ENCODE results near the gene ZNF385A.
"Not testable (repeated sequence)": the region's sequence is repeated elsewhere in the genome, so short reads cannot be mapped to it uniquely, and the experiment has no call there.

The ZNF385A gene

DNA sequence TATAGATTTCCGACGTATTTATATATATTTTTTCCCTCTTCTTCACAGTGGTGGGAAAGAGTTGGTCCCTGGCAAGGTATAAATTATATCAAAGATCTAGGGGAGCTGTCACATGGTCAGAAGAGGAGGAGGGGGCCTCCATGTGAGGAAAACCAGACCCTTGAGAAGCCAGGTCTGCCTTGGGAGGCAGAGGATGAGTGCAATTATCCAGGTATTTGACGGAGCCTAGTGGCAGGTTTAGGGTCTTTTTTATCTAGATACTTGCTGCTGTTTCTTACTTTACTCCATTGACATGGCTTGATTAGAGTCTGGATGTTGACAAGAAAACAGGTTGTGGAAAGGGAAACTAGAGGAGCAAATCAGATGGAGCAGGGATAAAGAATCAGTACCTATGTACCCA lies 54.1 kb downstream of the ZNF385A start:
- no peak for DNase-seq (ENCODE audit: extremely low read depth in 1 of 2, low read depth in 1 of 2)

DNA sequence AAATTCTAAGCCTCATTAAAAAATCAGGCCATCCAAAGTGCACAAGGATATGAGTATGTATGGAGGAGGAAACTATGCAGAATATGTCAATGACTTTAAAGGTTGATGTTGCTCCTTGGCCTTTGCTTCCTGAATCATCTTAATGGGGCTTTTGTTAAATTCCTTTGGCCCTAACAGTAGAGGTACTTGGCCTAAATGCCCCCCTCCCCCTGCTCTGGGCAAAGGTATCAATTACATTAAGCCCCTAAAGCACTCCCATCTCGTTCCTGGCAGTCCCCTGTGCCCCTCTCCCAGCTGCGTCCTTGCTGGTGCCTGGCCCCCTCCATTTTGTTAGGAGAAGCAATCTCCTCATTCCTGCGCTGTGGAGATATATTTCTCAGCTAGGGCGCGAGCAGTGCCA lies 54.8 kb downstream of the ZNF385A start:
- no peak for DNase-seq (ENCODE audit: extremely low read depth in 1 of 2, low read depth in 1 of 2)

DNA sequence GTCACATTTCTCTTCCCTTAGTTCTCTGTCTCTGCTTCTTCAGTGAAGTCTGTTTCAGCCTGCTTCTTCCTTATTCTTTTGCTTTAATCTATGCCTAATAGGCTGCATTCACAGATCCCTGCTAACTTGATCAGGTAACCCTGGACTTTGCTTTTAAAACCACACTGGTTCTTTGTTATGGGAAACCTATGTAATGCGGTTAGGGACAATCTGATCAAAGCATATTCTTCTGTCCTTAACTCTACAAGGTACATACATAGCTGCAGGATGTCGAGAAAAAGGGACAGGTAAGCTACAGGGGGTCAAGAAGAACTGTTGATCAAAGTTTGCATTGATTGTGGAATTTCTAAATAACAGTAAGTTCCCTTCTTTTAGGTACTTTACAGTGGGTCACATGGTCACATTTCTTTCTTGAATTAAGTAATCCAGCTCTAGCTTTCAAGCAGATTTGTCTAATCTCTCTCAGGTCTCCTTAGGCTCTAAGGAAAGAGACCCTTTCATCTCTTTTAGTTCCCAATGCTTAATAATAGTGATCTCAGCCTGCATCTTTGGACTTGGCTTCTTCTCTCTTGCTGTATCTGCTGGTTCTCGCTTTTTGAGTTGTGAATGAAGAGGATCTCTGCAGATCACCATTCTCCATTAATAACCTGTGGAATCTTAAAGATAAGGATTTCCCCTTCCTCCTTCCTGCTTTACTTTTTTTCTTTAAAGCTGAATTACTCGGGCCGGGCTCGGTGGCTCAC lies 55.8 kb downstream of the ZNF385A start:
- DNase-seq (ENCODE audit: extremely low read depth in 1 of 2, low read depth in 1 of 2), result no peak

DNA sequence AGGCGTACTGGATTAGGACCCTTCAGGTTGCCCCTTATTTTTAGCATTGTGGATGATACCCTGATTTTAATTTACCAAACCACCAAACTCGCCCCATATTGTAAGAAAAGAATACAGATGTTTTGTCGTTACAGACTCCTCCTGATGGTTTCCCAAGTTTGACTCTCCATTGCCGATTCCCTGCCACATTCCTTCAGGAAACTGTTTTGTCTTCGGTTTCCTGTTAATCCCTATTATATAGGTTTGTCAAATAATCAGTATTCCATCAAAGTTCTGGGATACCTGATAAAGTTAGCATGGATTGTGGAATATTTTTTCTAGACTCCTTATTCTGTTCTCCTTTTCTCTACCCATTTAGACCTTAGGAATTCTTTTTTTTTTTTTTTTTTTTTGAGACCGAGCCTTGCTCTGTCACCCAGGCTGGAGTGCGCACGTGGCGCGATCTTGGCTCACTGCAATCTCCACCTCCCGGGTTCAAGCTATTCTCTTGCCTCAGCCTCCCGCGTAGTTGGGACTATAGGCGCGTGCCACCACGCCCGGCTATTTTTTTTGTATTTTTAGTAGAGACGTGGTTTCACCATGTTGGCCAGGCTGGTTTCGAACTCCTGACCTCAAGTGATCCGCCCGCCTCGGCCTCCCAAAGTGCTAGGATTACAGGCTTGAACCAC lies 59.0 kb downstream of the ZNF385A start:
- not testable (repeated sequence) for DNase-seq (ENCODE audit: extremely low read depth in 1 of 2, low read depth in 1 of 2)

DNA sequence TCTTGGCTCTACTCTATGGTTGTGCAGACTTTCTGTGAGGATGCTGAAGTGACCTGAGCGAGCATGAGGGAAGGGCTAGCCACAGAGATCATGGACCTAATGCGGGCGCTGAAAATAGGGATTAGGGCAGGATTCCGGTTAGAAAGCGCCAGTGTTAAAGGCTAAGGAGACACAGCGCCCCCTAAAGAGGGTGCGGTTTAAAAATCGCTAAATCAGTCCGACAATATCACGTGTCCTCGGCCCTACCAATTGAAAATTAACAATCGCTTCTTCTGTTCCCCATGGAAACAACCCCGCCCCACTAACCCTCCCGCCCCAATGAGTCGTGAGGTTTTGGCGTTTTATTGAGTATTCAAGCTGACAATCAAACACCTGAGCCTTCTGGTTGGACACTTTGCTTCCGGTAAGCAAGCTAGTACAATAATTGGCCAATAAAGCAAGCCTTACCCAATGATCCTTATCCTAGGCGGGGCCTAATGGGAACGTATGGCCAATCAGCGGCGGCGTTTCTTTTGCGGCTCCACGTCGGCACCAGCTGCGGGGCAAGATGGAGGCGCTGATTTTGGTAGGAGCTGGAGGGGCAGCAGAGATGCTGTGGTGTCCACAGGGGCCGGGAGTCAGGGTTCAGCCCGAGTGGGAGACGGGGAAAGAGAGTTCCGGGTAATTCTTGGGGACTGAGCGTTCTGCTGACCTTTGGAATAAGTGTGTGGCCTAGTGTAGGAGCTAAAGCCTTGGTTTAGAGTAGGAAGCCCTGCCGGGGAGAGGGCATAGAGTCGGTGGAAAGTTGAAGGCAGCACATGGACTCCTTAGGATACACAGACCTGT lies 59.7 kb downstream of the ZNF385A start, which contains the start of gene COPZ1:
COPZ1 (plus strand) TSS at position 515 of the 825 bp plus-strand sequence; CDS start at position 548, 33 bp downstream.
- peak; percentile 83 to 89 for DNase-seq (ENCODE audit: extremely low read depth in 1 of 2, low read depth in 1 of 2)

DNA sequence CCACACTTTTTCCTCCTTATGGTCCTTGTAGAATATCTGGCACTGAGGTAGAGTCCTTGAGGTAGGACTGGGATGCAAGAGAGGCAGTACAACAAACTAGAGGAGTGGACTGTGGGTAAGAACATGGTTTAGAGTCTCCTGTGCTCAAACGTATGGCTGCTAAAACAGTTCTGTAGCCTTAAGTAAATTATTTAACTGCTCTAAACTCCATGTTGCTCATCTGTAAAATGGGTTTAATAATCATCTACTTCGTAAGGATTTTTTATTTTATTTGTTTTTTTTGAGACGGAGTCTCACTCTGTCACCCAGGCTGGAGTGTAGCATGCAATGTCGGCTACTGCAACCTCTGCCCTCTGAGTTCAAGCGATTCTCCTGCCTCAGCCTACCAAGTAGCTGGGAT lies 63.2 kb downstream of the ZNF385A start:
- no peak for DNase-seq (ENCODE audit: extremely low read depth in 1 of 2, low read depth in 1 of 2)

All from activated CD8-positive, alpha-beta memory T cell treated with anti-CD3 and anti-CD28 coated beads for 1 hour (primary cell).